ENCODE measurements around the gene TMEM63C. TPM values are rescaled to one million over a fixed set of nuclear protein-coding genes. Genes with fewer than 3 reads are reported as not detected.
A peak's percentile ranks its signal among the peaks of the same experiment; 100 is the strongest.

The TMEM63C gene
- total RNA-seq, 1 donor from 2014 or later: 3.4 TPM

DNA sequence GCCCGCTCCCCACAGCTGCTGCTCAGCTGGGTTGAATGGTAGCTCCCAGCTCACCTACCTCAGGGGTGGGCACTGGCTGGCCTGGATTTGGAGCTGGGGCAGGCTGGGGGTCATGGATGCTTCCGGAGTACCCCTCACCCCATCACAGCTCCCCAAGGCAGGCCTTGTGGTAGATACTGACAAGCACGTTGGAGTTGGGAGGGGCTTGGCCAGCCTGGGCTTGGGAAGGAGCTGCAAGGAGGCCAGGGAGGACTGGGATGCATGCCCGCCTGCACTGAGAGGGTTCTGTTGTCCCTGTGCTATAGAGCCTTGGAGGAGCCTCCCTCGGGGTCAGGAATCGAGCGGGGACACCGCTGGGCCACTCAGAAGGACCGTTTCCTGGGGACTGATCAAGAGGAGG is 14.2 kb downstream of the TMEM63C start:
- DNase-seq (ENCODE audit: low spot score): no peak

DNA sequence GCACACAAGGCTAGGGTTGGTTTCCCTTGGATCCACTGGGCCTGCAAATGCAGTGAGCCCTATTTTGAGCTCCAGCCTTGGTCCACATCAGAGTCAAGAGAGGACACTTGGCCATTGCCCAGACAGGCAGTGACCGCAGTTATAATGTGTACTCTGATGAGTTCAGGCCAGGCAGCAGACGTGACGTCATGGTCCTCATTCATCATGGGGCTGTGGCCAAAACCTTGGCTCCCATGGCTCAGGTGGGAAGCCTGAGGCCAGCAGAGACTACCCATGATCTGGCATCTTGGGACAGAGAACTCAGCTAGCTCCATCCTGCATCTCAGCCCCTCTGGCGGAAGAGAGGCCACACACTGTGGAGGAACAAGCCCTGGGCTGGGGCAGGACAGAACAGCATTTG is 16.4 kb downstream of the TMEM63C start:
- DNase-seq (ENCODE audit: low spot score): no peak

DNA sequence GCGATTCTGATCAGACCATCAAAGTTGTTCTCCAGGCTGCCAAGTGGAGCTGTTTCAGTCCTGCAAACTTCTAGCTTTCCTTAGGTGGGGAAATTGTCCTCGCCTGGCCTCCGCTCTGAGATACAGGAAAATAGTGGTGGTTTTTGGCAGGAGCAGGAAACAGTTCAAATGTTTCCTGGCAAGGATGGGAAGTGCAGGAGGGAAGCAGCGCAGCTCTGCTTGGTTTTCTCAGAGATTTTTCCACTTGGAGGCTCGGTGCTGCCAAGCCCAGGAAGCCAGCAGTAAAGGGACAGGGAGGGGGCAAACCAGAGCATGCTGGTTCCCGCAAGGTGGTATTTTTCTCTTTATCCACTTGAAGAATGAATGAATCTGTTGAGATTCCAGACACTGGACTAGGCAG is 17.0 kb downstream of the TMEM63C start:
- DNase-seq (ENCODE audit: low spot score): no peak

DNA sequence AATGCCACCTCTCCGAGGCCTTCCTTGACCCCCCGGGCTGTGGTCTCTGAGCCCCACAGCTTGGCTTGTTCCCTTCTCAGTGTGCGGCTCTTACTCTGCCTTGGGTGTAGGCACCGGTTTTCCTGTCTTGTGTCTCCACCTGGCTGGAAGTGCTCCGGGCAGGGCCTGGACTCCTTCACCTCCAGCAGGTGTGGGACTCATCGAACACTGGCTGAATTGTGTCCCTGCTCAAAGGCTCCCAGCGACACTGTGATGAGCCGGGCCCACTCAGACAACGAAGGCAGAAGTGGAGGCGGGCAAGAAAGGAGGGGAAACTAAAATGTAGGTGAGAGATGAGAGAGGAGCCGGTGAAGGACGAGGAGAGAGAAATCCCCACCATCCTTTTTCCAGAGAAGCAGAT is 18.0 kb downstream of the TMEM63C start:
- DNase-seq (ENCODE audit: low spot score): no peak

DNA sequence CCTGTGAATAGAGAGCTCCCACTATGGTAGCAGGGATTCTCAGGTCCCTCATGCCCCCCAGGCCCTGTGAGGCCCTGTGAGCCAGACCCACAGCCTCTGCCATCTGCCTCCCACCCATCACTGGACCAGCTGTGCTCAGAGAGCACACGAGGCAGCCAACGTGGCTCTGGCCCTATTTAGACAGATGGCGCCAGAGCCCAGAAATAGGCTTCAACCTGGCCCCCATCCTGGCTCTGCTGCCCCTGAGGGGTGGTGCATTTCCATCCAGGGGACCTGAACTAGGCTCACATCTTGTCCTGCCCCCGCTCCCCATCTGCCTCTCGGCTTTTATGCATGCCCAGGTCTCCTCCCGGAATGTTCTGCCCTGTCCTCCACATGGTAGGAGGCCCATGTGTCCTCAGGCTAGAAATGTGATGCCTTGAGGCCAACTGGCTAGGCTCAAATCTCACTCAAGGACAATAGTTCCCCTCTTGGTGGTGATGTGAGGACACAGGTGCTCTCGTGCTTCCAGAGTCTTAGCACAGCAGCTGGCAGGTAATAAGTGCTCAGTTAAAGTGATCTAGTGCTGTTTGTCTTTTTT is 18.9 kb downstream of the TMEM63C start:
- no peak for DNase-seq (ENCODE audit: low spot score)

DNA sequence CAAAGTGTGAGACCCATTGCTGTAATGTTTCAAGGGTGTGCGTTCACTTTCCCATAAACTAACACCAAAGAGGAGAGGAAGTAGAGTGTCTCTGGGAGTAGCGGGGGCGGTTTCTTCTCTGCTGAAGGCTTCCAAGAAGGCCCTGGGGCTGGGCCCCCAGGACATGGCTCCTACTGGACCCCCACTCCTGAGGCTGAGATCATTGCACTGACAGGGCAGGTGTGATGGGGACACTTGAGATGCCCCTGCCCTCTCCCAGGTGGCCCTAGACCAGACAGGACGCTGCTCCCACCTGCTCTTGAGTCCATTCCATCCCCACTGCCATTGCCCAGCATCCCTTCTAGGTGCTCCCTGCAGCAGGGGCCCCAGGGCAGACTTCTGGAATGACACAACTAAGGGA is 20.1 kb downstream of the TMEM63C start:
- DNase-seq (ENCODE audit: low spot score): no peak

DNA sequence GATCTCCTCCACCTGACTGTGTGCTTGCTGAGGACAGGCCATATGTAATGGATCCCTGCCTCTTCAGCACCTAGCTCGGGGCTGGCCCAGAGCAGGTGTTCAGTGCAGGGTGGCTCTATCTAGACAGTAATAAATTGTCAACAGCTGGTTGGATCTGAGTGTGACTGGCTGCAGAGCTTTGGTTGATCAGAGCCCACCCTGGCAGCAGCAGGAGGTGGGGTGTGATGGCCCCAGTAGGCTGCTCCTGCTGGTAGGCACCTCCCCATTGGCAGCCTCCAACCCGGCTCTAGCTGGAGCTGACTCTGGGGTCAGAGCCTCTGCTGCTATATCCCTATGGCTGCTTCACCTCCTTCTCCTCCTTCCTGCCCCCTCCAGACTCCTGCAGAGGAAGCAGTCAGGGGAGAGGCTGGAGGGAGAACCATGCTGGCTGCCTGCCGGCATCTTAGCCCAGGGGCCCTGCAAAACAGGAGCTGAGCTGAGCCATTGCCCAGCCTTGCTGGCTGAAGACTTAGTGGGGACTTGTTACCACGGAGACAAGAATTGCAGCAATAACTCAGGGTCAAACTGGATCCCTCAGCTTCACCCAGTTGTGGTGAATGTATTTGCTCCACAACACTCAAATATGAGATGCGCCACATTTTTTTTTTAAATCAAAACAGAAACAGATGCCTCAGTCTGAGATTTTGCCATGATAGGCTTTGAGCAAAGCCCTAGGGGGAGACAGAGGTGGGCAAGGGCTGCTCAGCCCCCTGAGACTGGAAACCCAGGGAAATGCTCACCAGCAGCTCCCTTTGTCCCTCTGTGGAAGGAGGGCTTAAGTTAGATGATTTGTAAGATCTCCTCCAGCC is 22.2 kb downstream of the TMEM63C start:
- peak; percentile 98 for DNase-seq (ENCODE audit: low spot score)

DNA sequence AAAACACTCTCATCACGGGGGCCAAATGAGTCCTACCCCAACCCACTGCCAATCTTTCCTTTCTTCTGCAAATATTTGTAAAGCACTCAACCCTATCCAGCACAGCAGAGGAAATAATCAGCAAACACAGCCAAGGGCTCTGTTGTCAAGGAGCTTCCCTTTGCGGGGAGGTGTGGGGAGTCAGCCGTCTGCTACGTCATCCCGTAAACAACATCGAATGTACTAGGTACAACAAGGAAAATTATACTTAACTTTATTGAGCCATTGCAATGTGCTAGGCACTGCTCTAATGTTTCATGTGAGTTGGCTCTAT is 22.8 kb downstream of the TMEM63C start:
- peak; percentile 82 for DNase-seq (ENCODE audit: low spot score)

DNA sequence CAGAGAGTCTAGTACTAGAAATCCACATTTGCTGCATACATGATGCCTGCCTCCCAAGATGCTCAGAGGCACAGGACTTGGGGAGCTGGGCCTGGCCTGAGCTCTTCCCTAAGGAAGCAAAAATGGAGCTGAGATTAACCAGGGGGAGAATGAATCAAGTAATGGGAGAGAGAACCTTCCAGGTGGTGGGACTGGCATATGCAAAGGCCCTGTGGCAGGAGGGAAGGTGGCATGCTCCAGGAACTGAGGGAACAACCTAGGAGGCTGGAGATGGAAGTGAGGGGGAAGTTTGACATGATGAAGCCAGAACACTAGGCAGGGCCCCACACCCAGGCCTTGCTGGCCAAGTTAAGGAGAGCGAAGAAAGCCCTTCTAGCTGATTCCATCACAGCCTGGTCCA is 23.3 kb downstream of the TMEM63C start:
- DNase-seq (ENCODE audit: low spot score): no peak

DNA sequence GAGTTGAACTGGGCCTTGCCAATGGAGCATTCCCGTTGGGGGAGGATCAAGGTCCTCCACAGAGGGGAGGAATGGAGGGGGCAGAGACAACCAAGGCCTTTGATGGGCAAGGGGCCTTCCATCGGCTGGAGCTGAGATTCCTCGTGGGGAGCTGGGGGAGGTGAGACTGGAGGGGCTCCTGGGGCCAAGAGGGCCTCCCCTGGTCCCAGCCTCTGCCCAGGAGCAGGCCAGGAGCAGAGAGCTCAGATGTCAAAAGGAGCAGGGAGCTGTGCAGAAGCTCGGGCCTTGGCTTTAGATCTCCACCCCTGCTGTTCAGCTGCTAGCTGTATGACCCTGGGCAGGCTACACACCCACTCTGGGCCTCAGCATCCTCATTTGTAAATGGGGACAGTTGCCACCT is 24.0 kb downstream of the TMEM63C start:
- DNase-seq (ENCODE audit: low spot score): no peak

DNA sequence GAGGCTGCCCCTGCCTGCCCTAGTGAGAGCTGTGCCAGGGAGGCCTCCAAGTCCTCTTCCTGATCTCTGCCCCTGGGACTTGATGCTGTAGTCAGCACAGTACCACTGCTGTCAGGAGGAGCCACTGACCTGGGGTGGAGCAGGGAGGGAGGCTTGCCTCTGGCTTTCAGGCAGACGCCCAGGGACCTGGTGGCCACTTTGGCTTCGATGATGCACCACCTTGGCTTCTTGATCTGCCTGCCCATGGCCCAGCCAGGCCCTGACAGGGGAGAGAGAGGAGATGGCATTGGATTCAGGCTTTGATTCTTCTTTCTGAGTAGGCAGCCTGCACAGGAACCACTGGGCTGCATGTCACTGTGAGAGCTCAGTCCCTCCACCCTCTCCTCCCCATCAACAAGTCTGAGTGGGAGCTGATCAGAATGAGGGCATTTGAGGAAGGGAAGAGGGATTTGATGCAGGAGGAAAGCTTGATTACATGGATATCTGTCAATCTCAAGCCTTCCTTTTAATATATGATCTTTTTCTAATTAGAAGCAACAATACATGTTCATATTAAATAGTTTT is 24.7 kb downstream of the TMEM63C start:
- no peak for DNase-seq (ENCODE audit: low spot score)

DNA sequence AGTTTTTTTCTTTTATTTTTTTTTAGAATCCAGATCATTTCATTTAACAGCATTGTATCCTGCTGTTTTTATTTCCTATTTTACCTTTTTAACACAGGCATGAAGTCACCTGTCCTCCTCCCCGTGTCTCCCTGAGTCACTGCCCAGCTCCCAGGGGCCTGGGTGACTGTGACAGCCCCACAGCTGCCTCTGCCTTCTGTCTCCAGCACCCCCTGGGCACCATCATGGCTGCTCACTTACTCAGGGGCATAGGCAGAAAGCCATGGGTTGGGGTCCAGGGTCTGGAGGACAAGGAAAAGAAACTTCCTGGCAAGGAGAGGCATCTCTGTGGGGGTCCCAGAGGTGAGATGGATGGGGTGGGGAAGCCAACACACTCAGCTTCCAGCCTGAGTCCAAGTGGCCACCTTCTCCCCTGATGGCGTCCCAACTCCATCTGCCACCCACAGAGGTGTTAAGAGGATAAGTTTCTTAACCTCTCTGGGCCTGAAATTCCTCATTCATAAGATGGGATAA is 25.3 kb downstream of the TMEM63C start:
- DNase-seq (ENCODE audit: low spot score): no peak

DNA sequence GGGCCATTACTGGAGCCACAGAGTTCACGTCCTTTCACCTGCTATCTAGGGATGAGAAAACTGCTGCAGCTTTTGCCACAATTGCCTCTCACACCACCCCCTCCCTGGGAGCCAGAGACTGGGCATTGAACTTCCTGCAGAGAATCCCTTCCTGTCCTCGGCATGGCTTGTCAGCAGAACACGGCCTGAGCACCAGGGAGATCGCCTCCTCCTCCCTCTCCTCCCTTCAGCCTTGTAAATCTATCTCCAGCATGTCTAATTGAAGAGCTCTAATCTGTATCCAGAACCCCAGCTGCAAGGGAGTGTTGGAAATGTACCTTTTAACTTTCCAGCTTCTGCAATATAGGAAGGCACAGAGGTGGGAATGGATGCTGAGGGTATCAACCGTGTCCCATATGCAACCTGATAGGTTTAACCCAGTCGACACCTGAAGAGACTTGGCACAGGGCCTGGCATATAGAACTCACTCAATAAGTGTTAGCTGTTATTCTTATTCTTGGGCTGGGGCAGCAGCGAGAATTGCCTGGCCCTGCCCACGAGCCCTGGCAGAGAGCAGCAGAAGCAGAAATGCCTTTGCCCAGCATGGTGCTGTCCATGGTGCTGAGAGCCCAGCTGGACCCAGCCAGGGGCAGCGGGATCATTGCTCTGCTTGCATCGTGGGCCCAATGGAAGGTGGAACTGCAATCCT is 26.8 kb downstream of the TMEM63C start:
- DNase-seq (ENCODE audit: low spot score): peak; percentile 75

DNA sequence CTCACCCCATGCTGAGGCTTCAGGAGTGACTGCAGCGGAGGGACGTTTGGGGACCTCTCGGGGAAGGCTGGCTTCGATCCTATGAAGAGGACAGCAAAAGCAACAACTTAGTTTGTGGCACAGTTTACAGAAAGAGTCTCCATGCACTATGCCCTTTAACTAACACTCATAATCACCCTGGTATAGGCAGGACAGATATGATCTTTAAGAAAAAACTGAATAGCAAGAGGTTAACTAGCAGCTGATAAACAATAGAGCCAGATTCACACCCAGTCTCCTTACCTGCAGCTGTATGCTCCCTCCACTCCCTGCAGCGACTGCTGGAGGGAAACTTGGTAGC is 27.4 kb downstream of the TMEM63C start:
- no peak for DNase-seq (ENCODE audit: low spot score)

DNA sequence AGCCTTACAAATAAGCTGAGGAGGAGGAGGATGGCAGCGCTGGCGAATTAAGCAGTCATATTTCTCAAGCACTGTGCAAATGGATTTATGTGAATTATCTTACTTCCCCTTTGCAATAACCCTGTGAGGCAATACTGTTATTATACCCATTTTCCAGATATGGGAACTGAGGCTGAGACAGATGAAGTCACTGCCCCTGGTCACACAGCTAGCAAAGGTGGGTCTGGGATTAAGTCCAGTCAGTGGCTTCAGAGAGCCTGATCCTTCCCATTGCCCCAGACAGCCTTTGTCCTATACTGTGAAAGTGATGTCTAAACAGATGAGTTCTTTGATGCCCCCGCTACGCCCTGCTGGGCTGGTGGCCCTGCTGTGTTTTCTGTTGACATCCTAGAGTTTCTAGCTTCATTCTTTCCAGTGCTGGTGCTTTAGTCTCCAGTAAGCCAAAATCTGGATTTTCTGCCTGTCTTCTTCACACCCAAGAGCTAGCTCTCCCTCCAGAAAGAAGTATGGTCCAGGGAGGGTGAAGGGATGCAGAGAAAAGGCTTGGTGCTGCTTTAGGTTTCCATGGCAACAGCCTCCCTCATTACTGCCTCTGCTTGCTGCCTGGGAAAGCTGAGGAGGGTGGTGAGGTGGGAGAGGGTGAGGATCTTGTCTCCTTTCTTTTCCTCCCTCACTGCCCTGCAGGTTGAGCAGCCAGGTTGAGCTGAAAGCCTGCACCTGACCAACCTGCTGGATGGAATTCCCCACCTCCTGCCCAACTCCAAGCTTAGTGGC is 30.7 kb downstream of the TMEM63C start:
- DNase-seq (ENCODE audit: low spot score): no peak

DNA sequence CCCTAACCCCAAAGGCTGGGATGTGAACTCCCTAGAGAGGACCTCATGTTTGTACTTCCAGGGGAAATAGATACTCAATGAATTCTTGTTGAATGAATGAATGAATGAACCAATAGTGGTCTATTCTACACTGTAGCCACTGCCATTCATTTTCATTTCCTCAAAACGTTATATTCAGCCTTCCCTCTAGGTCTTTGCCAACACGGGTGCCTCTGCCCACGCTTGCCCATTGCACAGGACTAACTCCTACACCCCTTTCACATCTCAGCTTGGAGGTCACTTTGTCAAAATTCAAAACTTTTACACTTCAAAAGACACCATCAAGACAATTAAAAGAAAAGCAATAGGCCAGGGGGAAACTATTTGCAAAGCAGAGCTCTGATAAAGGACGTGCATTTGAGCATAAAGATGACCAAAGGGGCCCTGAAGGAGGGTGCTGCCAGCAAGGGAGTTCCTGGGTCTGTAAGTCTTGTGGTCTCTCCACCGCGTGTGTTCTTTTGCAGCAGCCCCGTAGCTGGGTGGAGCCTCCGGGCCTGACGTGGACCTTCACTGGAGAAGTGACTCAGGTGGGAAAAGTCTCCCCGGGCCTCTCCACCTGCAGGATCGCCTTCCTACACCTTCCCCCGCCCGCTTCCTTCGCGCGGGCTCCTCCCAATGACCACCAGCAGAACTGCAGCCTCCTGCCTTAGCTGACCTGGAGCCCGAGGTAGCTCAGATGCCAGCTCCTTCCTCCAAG is 31.5 kb downstream of the TMEM63C start:
- no peak for DNase-seq (ENCODE audit: low spot score)

DNA sequence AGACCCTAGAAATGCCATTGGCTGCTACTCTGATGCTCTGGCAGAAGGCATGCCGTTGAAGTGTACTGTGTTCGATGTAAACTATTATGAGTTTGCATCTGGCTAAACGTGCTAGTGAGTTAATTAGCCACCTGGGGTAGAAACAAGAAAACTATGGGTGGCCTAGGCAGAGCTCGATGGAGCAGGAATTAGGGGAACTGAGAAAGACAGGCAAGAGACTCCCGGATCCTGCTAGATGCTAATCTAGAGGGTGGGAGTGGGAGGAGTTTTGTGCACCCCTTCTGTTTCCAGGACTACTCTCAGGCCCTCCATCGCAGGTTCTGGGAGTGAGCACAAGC is 32.0 kb downstream of the TMEM63C start:
- no peak for DNase-seq (ENCODE audit: low spot score)

DNA sequence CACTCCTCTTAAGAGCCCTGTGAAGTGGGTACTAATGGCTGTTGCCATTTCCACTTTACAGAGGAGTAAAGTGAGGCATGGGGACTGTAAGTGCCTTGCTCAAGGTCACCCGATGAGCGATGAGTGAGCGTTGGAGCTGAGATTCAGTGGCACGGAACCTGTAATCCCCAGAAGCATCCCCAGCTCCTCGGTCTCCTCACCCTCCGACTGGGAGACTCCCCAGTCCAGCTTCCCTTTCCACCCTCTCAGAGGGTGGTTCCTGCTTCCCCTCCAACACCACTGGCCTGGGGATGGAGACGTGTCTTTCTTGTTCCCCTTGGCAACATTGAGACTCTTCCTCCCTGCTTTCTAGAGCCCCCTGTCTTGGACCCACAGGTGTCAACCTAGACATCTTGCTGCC is 32.6 kb downstream of the TMEM63C start:
- no peak for DNase-seq (ENCODE audit: low spot score)

DNA sequence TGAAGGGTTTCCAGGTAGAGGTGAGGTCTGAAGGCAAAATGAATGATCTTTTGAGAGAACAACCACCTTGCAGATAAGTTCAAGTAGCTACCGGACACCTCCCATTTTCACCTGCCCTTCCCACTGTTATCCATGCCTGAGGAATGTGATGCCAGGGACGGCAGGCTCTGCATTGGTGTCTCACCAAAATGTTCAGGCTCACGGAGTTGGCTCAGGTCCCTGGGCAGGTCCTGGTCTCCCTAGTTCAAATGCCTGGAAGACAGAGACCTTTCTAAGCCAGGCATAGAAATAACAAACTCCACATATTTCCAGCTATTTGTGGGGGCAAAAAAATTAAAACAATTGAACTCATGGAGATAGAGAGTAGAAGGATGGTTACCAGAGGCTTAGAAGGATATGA is 36.0 kb downstream of the TMEM63C start:
- no peak for DNase-seq (ENCODE audit: low spot score)

DNA sequence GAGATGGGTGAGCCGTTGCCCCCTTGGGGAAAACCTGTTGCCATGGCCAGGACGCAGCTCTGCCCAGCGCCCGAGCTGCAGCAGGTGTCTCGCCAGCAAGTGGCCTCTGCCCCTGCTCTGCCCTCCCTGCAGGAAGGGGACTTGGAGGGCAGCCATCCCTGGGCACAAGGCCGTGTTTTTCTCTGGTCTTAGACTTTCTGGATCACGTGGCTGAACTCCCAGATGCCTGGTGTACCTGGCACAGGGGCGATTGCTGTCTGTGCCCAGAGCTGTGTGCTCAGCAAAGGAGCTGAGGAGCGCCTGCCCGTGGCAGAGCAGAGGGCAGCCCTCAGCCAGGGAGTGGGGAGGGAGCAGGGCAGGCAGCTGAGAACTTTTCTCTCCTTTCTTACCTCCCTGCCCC is 38.0 kb downstream of the TMEM63C start:
- no peak for DNase-seq (ENCODE audit: low spot score)
